Activated CD4-positive, alpha-beta memory T cell treated with anti-CD3 and anti-CD28 coated beads for 36 hours (primary cell): ENCODE data around the gene ACBD6. TPM values are rescaled to one million over a fixed set of nuclear protein-coding genes. Genes with fewer than 3 reads are reported as not detected.

ENCODE experiments used
- CTCF ChIA-PET: fragments of 350-600 bp; sonication (Branson Sonifier 250); formaldehyde crosslinking; loops from one replicate; lab custom pipeline; 2021; ENCODE audit warnings: antibody characterized with exemption, inconsistent platforms; lab: Charles Lee
- POLR2A ChIA-PET: fragments of 350-600 bp; sonication (Branson Sonifier 250); formaldehyde crosslinking; loops from one replicate; lab custom pipeline; 2021; ENCODE audit warnings: antibody characterized with exemption; lab: Charles Lee
- DNase-seq: peaks from one replicate; pipeline ENCODE4 v3.0.0-alpha.2; 2020
- H3K27ac Mint-ChIP-seq: one replicate; pipeline ENCODE4 v1.8.0; 2021; ENCODE audit warnings: mixed read lengths
- H3K27me3 Mint-ChIP-seq: one replicate; pipeline ENCODE4 v1.8.0; 2021; ENCODE audit warnings: mixed read lengths
- H3K36me3 Mint-ChIP-seq: one replicate; pipeline ENCODE4 v1.8.0; 2021; ENCODE audit warnings: mixed read lengths
- H3K4me1 Mint-ChIP-seq: one replicate; pipeline ENCODE4 v1.8.0; 2021; ENCODE audit warnings: low read depth, mixed read lengths
- H3K4me3 Mint-ChIP-seq: one replicate; pipeline ENCODE4 v1.8.0; 2021; ENCODE audit warnings: mild to moderate bottlenecking, mixed read lengths
- H3K9me3 Mint-ChIP-seq: one replicate; pipeline ENCODE4 v1.8.0; 2021; ENCODE audit warnings: mixed read lengths
- intact Hi-C: fragments of 100-400 bp; cut with micrococcal nuclease; formaldehyde crosslinking; loops from one replicate; pipeline ENCODE4 v1.15.1; 2023
- total RNA-seq, 2 experiments: library from RNA; stranded (reverse); gene quantifications; one replicate each; pipeline ENCODE4 v1.2.3, GENCODE V29; 2021

The ACBD6 gene
- total RNA-seq, 2 experiments from 2014 or later = 36.7 to 40.8 TPM

DNA sequence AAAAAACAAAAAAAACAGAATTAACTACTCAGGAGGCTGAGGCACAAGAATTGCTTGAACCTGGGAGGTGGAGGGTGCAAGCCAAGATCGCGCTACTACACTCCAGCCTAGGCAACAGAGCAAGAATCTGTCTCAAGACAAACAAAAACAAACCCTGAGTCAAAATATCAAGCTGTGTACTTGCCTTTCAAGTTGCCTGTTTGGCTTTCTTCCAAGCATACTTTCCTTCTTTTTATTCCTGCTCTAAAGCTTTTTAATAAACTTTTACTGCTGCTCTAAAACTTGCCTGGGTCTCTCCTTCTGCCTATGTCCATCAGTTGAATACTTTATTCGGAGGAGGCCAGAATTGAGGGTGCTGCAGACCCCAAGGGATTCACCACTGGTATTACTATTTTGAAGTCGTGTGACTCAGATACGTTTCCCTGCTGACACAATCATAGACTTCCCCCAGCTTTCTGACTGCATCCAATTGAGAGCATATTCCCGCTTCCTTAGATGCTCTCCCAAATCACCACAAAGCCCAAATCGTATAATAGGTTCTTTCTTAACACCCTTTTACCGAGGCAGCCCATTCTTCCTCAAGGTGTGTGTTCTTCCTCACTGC is 3.5 kb upstream of the ACBD6 start:
- intact Hi-C loops = loop anchor here (10.0 kb wide), 1 partner anchor 889 kb away; no protein-coding TSS in a partner anchor
- H3K9me3 Mint-ChIP-seq = no peaks in the 10 kb centered on the region
- H3K4me3 Mint-ChIP-seq = no peak overlapping the region
- peaks cover 23% of the 10 kb centered on the region for H3K4me1 Mint-ChIP-seq
- no peak overlapping the region for H3K27ac Mint-ChIP-seq
- DNase-seq = no peak
- POLR2A ChIA-PET = no interaction called here
- CTCF ChIA-PET = interaction anchor here (1.3 to 3.3 kb wide), 3 partner anchors 10 to 638 kb away, joined by 3 to 22 read pairs (median 5); no protein-coding TSS in a partner anchor
- H3K36me3 Mint-ChIP-seq = peaks cover 2% of the 10 kb centered on the region
- H3K27me3 Mint-ChIP-seq = no peaks in the 10 kb centered on the region

DNA sequence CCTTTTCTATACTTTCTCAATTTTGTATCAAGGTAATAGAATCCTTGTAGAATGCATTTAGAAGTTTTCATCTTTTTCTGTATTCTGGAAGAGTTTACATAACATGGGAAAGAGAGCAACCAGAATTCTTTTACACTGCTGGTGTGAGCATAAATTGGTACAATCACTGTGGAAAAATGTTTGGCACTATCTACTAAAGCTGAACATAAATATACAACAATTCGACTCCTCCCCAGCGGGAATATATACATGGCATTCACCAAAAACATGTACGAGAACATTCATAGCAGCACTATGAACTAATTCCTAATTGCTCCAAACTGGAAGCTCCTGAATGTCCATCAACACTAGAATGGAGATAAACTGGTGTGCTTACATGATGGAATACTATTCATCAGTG is 1.8 kb upstream of the ACBD6 start:
- no peak for DNase-seq
- Mint-ChIP-seq H3K36me3 (peaks cover 4% of the 10 kb centered on the region), H3K27me3 (no peaks in the 10 kb centered on the region), H3K4me1 (peaks cover 32% of the 10 kb centered on the region), H3K4me3 (no peak overlapping the region), H3K9me3 (no peaks in the 10 kb centered on the region), H3K27ac (no peak overlapping the region)
- ChIA-PET CTCF (interaction anchor here (0.9 to 3.3 kb wide), 4 partner anchors 11 to 639 kb away, joined by 3 to 22 read pairs (median 4); no protein-coding TSS in a partner anchor), POLR2A (no interaction called here)
- intact Hi-C loops = loop anchor here (5.0 to 10.0 kb wide), 2 partner anchors 583 to 891 kb away; partner anchors contain the start of gene IER5

DNA sequence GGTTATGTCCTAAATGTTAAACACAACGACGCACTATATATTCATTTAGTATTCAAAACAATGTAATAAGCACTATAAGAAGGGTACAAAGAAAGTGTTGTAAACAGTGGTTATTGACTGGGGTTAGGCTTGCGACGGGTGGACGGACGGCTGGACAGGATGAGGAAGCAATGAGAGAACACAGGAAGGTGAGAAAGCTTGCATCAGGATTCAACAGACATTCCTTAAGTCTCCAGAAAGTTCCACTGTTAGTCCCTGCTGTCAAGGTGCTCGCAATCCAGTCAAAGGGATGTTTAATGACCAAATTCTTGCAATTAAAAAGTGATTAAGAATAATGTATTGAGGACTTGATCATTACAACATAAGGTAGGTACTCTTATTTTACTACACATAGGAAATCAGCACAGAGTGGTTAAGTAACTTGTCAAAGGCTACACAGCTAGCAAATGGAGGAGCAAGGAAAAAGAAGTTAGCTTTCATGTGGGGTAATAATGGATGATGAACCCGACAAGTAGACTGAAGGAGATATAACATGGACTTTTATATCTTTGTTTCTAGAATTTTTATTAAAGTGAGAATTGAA is 994 bp upstream of the ACBD6 start:
- H3K27me3 Mint-ChIP-seq = no peaks in the 10 kb centered on the region
- CTCF ChIA-PET = interaction anchor here (0.9 to 3.3 kb wide), 3 partner anchors 12 to 359 kb away, joined by 3 to 22 read pairs (median 6); no protein-coding TSS in a partner anchor

DNA sequence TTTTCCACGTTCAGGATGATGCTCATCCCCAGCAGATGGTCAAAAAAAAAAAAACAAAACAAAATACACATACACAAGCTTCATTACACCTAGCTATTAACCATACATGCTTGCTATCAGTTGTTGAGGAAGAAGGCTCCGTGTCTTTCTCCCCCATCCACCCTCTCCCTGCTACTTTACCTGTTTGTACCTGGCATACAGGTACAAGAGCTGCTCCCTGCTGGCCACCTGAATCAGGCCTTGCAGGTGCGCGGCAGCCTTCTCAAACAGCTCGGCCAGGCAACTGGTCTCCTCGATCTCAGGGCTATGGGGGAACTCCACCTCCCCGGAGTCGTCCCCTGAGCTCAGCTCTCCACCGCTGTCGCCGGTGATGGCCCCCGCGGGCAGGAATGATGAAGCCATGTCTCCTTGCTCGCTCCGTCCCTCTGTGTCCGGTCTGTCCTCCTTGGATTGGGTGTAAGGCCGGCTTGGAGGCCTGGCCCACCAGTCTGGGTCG is 464 bp downstream of the ACBD6 start:
- Mint-ChIP-seq H3K9me3 (no peaks in the 10 kb centered on the region), H3K4me1 (peaks cover 33% of the 10 kb centered on the region)
- no peak for DNase-seq

More for the DNA sequence above, 994 bp upstream of the ACBD6 start:
- Mint-ChIP-seq H3K27ac (peak overlapping the region; percentile 94), H3K36me3 (peaks cover 6% of the 10 kb centered on the region), H3K4me1 (peaks cover 35% of the 10 kb centered on the region), H3K4me3 (peak overlapping the region; percentile 96), H3K9me3 (no peaks in the 10 kb centered on the region)
- intact Hi-C loops = loop anchor here (2.0 to 10.0 kb wide), 4 partner anchors 519 to 891 kb away; partner anchors contain the start of genes IER5 and STX6
- POLR2A ChIA-PET = no interaction called here
- no peak for DNase-seq

DNA sequence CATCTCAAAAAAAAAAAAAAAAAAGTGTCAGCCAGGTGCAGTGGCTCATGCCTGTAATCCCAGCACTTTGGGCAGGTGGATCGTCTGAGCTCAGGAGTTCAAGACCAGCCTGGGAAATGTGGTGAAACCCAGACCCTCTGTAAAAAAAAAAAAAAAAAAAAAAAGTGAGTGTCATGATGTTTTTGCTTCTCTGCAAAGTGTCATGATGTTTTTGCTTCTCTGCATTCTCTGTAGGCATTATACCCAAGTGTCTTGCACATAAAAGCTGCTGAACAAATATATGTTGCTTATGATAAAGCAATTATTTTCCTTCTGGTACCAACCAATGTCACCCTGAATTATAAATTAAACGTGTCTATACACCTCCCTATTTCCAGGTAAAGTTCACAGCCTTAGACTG is 1.7 kb downstream of the ACBD6 start:
- no peaks in the 10 kb centered on the region for H3K9me3 Mint-ChIP-seq
- H3K4me3 Mint-ChIP-seq = peak overlapping the region; percentile 63
- POLR2A ChIA-PET = interaction anchor here (0.6 to 1.3 kb wide), 3 partner anchors 17 to 649 kb away, joined by 3 read pairs; no protein-coding TSS in a partner anchor
- H3K27ac Mint-ChIP-seq = no peak overlapping the region
- intact Hi-C loops = loop anchor here (5.0 to 10.0 kb wide), 2 partner anchors 587 to 894 kb away; partner anchors contain the start of gene IER5
- H3K4me1 Mint-ChIP-seq = peaks cover 40% of the 10 kb centered on the region
- no peaks in the 10 kb centered on the region for H3K27me3 Mint-ChIP-seq
- CTCF ChIA-PET = interaction anchor here (0.6 to 3.1 kb wide), 7 partner anchors 8 to 686 kb away, joined by 4 to 15 read pairs (median 4); partner anchors contain the start of gene XPR1
- peaks cover 12% of the 10 kb centered on the region for H3K36me3 Mint-ChIP-seq
- DNase-seq = no peak

More for the DNA sequence above, 464 bp downstream of the ACBD6 start:
- ChIA-PET POLR2A (interaction anchor here (0.8 to 1.1 kb wide), 6 partner anchors 10 to 638 kb away, joined by 3 to 4 read pairs (median 3); partner anchors contain the start of gene STX6), CTCF (interaction anchor here (0.7 to 2.0 kb wide), 10 partner anchors 9 to 687 kb away, joined by 3 to 11 read pairs (median 6); no protein-coding TSS in a partner anchor)
- Mint-ChIP-seq H3K36me3 (peaks cover 6% of the 10 kb centered on the region), H3K27ac (peak overlapping the region; percentile 94), H3K4me3 (peak overlapping the region; percentile 96), H3K27me3 (no peaks in the 10 kb centered on the region)
- intact Hi-C loops = loop anchor here (1.0 to 10.0 kb wide), 8 partner anchors 70 to 893 kb away; partner anchors contain the start of genes CEP350, IER5 and STX6

DNA sequence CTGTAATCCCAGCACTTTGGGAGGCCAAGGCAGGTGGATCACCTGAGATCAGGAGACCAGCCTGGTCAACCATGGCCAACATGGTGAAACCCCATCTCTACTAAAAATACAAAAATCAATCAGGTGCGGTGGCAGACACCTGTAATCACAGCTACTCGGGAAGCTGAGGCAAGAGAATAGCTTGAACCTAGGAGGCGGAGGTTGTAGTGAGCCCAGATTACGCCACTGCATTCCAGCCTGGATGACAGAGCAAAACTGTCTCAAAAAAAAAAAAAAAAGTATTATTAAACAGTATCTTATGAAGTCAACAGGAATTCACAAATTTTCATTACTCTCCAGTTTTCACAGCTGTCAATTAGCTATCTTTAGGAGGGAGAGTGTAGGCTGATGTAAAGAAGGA is 3.8 kb downstream of the ACBD6 start:
- no peak overlapping the region for H3K27ac Mint-ChIP-seq
- peaks cover 42% of the 10 kb centered on the region for H3K4me1 Mint-ChIP-seq
- H3K36me3 Mint-ChIP-seq = peaks cover 22% of the 10 kb centered on the region
- no peaks in the 10 kb centered on the region for H3K27me3 Mint-ChIP-seq
- CTCF ChIA-PET = interaction anchor here (0.7 to 3.1 kb wide), 3 partner anchors 16 to 137 kb away, joined by 4 to 15 read pairs (median 7); no protein-coding TSS in a partner anchor
- H3K9me3 Mint-ChIP-seq = no peaks in the 10 kb centered on the region
- intact Hi-C loops = loop anchor here (5.0 kb wide), 1 partner anchor 666 kb away; no protein-coding TSS in a partner anchor
- POLR2A ChIA-PET = interaction anchor here (0.6 kb wide), 1 partner anchor 9 kb away, joined by 3 read pairs; no protein-coding TSS in a partner anchor
- DNase-seq = no peak
- H3K4me3 Mint-ChIP-seq = no peak overlapping the region

DNA sequence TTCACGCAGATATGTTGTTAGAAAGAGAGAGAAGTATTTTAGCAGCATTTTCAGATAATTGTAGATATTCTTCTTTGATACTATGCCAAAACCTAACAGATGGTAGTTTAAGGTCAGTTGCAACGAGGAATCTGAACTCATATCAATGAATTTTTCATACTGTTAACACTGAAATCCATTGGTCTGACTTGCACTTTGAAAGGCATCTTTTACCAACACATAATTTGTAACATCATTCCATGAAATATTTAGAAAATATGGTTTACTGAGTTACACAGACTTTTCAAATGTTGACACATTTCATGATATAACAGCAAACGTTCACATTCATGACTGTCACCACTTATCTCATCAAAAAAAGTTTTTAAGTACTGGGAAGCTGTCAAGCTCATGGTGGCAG is 4.6 kb downstream of the ACBD6 start:
- CTCF ChIA-PET = interaction anchor here (0.9 kb wide), 1 partner anchor 15 kb away, joined by 5 read pairs; no protein-coding TSS in a partner anchor
- Mint-ChIP-seq H3K27me3 (no peaks in the 10 kb centered on the region), H3K4me3 (no peak overlapping the region), H3K9me3 (no peaks in the 10 kb centered on the region), H3K4me1 (peaks cover 35% of the 10 kb centered on the region), H3K36me3 (peaks cover 22% of the 10 kb centered on the region), H3K27ac (no peak overlapping the region)
- DNase-seq = no peak
- intact Hi-C loops = loop anchor here (5.0 kb wide), 1 partner anchor 666 kb away; no protein-coding TSS in a partner anchor
- POLR2A ChIA-PET = no interaction called here

DNA sequence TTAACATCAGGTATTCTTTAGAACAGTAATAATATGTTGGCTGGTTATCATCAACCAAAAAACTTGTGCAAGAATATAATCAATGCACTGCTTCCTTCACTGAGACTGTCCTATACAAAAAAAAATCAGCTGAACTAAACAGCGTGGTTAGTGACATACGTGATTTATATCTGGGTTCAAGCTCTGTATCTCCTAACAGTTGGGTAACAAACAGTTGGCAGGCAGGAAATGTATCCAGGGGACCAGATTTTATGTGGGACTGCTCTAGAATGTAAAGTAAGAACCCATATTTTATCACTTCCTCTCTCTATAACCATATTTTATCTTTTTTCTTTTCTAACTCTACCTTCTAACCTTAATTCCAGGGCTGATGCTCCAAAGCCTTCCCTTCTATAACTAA is 8.0 kb downstream of the ACBD6 start:
- Mint-ChIP-seq H3K27me3 (no peaks in the 10 kb centered on the region), H3K4me3 (no peak overlapping the region), H3K36me3 (peaks cover 23% of the 10 kb centered on the region), H3K9me3 (no peaks in the 10 kb centered on the region), H3K4me1 (peaks cover 14% of the 10 kb centered on the region), H3K27ac (no peak overlapping the region)
- intact Hi-C loops = no loop called here
- ChIA-PET POLR2A (no interaction called here), CTCF (no interaction called here)
- DNase-seq = no peak

DNA sequence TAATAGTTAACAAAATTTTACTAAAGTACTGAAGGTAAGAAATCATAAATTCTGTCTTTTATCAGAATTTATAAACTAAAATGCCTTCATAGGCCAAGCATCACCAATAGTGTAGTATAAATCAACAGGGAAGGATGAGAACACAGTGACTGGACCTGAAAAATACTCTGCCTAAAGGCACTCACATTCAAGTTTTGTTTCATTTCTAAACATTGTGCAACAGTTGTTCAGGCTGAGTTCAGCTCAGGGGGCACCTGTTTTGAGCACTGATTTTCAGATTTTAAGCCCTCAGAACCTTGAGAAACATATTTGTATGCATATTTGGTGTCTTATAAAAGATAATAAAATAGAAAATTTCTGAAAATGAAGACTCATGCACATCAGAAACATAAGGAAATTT is 12.4 kb downstream of the ACBD6 start:
- intact Hi-C loops = no loop called here
- ChIA-PET CTCF (no interaction called here), POLR2A (no interaction called here)
- no peaks in the 10 kb centered on the region for H3K27me3 Mint-ChIP-seq
- H3K4me1 Mint-ChIP-seq = peaks cover 6% of the 10 kb centered on the region
- peaks cover 26% of the 10 kb centered on the region for H3K36me3 Mint-ChIP-seq
- no peak for DNase-seq
- no peak overlapping the region for H3K27ac Mint-ChIP-seq
- H3K9me3 Mint-ChIP-seq = no peaks in the 10 kb centered on the region
- no peak overlapping the region for H3K4me3 Mint-ChIP-seq

DNA sequence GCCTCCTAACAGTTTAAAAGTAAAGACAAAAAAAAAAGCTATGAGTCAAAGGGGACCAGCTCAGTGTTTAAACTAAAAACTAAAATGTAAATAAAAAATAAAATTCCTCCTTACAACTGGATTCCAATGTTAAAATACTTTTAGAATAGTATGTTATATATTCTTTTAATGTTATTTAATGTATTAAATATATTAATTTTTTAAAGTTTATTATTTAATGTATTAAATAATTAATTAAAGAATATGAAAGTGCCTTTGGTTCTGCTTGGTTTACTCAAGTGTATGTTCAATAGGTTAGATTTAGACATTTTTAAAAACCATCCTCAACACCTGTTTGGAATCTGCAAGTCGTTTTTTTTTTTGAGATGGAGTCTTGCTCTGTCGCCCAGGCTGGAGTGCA is 13.1 kb downstream of the ACBD6 start:
- POLR2A ChIA-PET = no interaction called here
- Mint-ChIP-seq H3K27me3 (no peaks in the 10 kb centered on the region), H3K27ac (no peak overlapping the region), H3K9me3 (no peaks in the 10 kb centered on the region), H3K4me3 (no peak overlapping the region), H3K4me1 (peaks cover 4% of the 10 kb centered on the region), H3K36me3 (peaks cover 21% of the 10 kb centered on the region)
- no peak for DNase-seq
- intact Hi-C loops = no loop called here
- CTCF ChIA-PET = interaction anchor here (0.9 to 1.3 kb wide), 3 partner anchors 11 to 236 kb away, joined by 3 to 8 read pairs (median 4); no protein-coding TSS in a partner anchor

DNA sequence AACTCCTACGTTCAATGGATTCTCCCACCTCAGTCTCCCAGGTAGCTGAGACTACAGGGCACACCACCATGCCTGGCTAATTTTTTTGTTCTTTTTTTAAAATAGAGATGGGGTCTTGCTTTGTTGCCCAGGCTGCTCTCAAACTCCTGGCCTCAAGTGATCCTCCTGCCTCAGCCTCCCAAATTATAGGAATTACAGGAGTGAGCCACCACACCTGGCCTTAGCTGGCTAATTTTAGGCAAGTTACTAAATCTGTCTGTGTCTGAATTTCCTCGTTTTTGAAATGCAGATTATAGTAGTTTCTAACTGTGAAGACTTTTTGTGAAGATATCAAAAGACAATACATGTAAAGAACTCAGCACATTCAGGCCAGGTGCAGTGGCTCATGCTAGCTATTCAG is 13.7 kb downstream of the ACBD6 start:
- Mint-ChIP-seq H3K4me1 (peaks cover 4% of the 10 kb centered on the region), H3K27me3 (no peaks in the 10 kb centered on the region), H3K4me3 (no peak overlapping the region), H3K9me3 (no peaks in the 10 kb centered on the region), H3K27ac (no peak overlapping the region), H3K36me3 (peaks cover 19% of the 10 kb centered on the region)
- ChIA-PET CTCF (interaction anchor here (0.9 to 1.3 kb wide), 3 partner anchors 10 to 236 kb away, joined by 3 to 8 read pairs (median 4); no protein-coding TSS in a partner anchor), POLR2A (no interaction called here)
- intact Hi-C loops = no loop called here
- DNase-seq = no peak
